ENCODE data around the gene RNF5.
"Not testable (repeated sequence)": the region's sequence is repeated elsewhere in the genome, so short reads cannot be mapped to it uniquely, and the experiment has no call there.

The RNF5 gene

GRCh38 chr6:32189742-32190053 lies 11.5 kb downstream of the RNF5 start:
- DNase-seq (ENCODE audit: low spot score): no peak

- DNase-seq (ENCODE audit: low spot score): peak; percentile 66
Measured at GRCh38 chr6:32190054-32190851, 12.0 kb downstream of the RNF5 start, which contains the start of gene PBX2. Gene PBX2, minus strand, starts transcription at chr6:32190202. Its CDS starts 287 bp downstream, at chr6:32189915.

GRCh38 chr6:32190911-32191677 lies 12.9 kb downstream of the RNF5 start:
- no peak for DNase-seq (ENCODE audit: low spot score)

- no peak for DNase-seq (ENCODE audit: low spot score)
Measured at GRCh38 chr6:32191696-32192607, 13.7 kb downstream of the RNF5 start.

- no peak for DNase-seq (ENCODE audit: low spot score)
Measured at GRCh38 chr6:32192608-32193039, 14.4 kb downstream of the RNF5 start, which contains the start of gene GPSM3. Gene GPSM3, minus strand, starts transcription at chr6:32192643. Its CDS starts 130 bp downstream, at chr6:32192513.

GRCh38 chr6:32193096-32193495 lies 14.9 kb downstream of the RNF5 start:
- DNase-seq (ENCODE audit: low spot score): not testable (repeated sequence)

- no peak for DNase-seq (ENCODE audit: low spot score)
Measured at GRCh38 chr6:32194388-32194787, 16.2 kb downstream of the RNF5 start.

- DNase-seq (ENCODE audit: low spot score): peak; percentile 44
Measured at GRCh38 chr6:32194825-32195651, 16.8 kb downstream of the RNF5 start.

GRCh38 chr6:32195652-32195901 lies 17.4 kb downstream of the RNF5 start:
- peak; percentile 91 for DNase-seq (ENCODE audit: low spot score)

- DNase-seq (ENCODE audit: low spot score): peak; percentile 83
Measured at GRCh38 chr6:32195902-32196681, 17.9 kb downstream of the RNF5 start.

- DNase-seq (ENCODE audit: low spot score): no peak
Measured at GRCh38 chr6:32196682-32197616, 18.7 kb downstream of the RNF5 start.

GRCh38 chr6:32198345-32198696 lies 20.1 kb downstream of the RNF5 start:
- no peak for DNase-seq (ENCODE audit: low spot score)

- DNase-seq (ENCODE audit: low spot score): no peak
Measured at GRCh38 chr6:32198866-32199265, 20.7 kb downstream of the RNF5 start.

GRCh38 chr6:32200711-32201475 lies 22.7 kb downstream of the RNF5 start:
- no peak for DNase-seq (ENCODE audit: low spot score)

GRCh38 chr6:32202186-32202585 lies 24.0 kb downstream of the RNF5 start:
- no peak for DNase-seq (ENCODE audit: low spot score)

- DNase-seq (ENCODE audit: low spot score): no peak
Measured at GRCh38 chr6:32203426-32204267, 25.4 kb downstream of the RNF5 start.

GRCh38 chr6:32204268-32204715 lies 26.1 kb downstream of the RNF5 start:
- no peak for DNase-seq (ENCODE audit: low spot score)

- DNase-seq (ENCODE audit: low spot score): no peak
Measured at GRCh38 chr6:32208996-32209395, 30.8 kb downstream of the RNF5 start.

Data from HuH-7 (cell line).